ENCODE data around the gene MMP12. TPM values are rescaled to one million over a fixed set of nuclear protein-coding genes. Genes with fewer than 3 reads are reported as not detected.
A peak's percentile ranks its signal among the peaks of the same experiment; 100 is the strongest.

The MMP12 gene
- total RNA-seq, 1 experiment from 2014 or later = not detected

DNA sequence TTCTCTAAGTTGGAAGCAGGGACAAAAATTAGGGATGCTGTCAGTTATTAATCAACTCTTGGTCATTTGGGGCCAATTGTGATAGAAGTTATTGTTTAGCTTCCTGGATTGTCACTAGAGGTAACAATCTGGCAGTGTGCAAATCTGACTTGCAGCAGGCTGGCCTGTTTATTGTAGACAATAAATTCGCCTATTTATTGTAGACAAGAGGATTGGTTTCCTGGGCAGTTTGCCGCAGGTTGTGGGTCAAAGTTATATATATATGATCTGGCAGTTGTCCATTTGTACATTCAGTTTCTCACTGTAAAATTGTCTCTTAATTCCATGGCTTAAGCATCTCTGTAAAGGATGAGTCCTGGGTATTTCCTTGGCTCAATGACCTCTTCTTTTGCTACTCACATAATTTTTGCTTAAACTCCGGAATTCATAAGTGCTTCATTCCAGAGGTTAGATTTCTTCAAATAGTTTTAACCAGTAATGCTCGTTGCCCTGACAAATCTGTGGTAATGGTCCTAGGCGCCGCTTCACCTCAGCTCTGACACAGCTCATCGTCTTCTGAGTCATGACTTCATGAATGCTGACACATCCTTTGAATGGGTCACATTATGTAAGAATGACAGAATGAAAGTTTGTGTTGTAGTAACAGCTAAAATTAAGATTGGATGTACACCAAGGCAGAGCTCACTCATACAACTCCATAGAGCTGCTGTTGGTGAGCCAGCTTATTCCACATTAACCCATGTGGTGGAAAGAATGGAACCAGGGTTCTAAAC lies 23.6 kb downstream of the MMP12 start:
- peak; percentile 83 for DNase-seq (ENCODE audit: low read depth)

GRCh38 chr11:102849311-102849710 lies 25.5 kb downstream of the MMP12 start:
- DNase-seq (ENCODE audit: low read depth) = peak; percentile 54

GRCh38 chr11:102846292-102846691 lies 28.5 kb downstream of the MMP12 start:
- peak; percentile 11 for DNase-seq (ENCODE audit: low read depth)

- peak; percentile 15 for DNase-seq (ENCODE audit: low read depth)
Measured at GRCh38 chr11:102843489-102843888, 31.3 kb downstream of the MMP12 start, which contains the start of gene MMP3. Gene MMP3 (minus strand): TSS chr11:102843609. CDS start chr11:102843546, 63 bp downstream.

DNA sequence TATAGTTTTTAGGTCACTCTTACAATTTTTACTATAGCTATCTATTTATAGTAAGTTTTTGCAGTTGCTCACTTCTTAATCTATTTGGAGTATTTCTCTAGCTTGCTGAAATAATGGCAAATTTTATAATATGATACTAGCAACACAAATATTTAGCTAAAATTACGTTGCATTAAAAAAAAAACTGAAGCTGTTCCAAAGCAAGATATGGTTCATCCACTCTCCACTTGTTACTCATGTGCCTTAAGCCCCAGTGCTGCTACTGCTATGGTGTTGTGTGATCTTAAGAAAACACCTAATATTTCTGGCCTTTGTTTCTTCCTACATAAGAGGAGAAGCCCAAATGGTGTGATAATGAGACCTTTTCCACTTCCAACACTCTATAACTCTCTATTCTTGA lies 31.9 kb downstream of the MMP12 start:
- DNase-seq (ENCODE audit: low read depth) = no peak

DNA sequence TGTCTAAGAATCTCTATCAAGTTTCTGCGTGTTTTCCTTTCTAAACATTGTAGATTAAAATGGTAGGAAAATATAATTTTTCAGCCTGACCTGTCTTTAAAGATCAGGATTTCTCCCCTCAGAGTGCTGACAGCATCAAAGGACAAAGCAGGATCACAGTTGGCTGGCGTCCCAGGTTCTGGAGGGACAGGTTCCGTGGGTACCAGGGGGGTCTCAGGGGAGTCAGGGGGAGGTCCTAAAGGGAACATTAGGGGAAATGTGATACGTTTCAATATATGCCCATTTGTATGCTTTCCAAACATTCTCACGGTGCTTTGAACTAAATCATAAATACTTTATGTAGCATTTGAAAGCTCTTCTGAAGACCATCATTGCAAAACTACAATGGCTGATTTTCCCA lies 34.8 kb downstream of the MMP12 start:
- no peak for DNase-seq (ENCODE audit: low read depth)

- no peak for DNase-seq (ENCODE audit: low read depth)
Measured at GRCh38 chr11:102837646-102838045, 37.1 kb downstream of the MMP12 start.

GRCh38 chr11:102837156-102837555 lies 37.6 kb downstream of the MMP12 start:
- DNase-seq (ENCODE audit: low read depth) = no peak

- DNase-seq (ENCODE audit: low read depth) = peak; percentile 6
Measured at GRCh38 chr11:102836290-102836875, 38.4 kb downstream of the MMP12 start.

- DNase-seq (ENCODE audit: low read depth) = no peak
Measured at GRCh38 chr11:102833731-102834130, 41.1 kb downstream of the MMP12 start.

DNA sequence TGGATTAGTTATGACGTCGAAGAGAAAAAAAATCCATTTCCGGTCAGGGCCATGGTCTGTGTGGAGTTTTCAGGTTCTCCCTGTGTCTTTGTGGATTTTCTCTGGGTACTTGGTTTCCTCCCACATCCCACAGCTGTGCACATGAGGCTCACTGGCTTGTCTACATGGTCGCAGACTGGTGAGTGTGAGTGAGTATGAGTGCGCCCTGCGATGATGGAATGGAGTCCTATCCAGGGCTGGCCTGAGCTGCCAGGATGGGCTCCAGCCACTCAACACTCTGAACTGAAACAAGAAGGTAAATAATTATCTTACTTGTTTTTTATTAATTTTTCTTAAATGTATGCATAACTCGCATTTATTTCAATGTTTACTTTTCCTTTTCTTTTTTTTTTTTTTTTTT lies 42.2 kb downstream of the MMP12 start:
- no peak for DNase-seq (ENCODE audit: low read depth)

GRCh38 chr11:102831489-102832440 lies 43.0 kb downstream of the MMP12 start:
- peak; percentile 19 for DNase-seq (ENCODE audit: low read depth)

DNA sequence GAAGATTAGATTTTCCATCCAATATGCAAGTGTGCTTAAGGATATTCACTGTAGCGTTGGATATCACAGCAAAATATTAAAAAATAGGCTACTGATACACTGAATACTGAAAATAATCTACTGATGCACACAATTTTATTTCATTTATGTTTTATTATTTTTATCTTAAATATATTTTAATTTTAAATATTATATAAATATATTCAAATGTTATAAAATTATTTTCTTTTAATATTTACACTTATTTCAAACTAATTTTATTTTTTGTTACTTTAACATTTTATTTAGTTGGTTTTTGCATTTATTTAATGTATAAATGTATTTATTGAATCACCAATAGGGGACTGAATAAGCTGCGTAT lies 43.7 kb downstream of the MMP12 start:
- DNase-seq (ENCODE audit: low read depth) = no peak

DNA sequence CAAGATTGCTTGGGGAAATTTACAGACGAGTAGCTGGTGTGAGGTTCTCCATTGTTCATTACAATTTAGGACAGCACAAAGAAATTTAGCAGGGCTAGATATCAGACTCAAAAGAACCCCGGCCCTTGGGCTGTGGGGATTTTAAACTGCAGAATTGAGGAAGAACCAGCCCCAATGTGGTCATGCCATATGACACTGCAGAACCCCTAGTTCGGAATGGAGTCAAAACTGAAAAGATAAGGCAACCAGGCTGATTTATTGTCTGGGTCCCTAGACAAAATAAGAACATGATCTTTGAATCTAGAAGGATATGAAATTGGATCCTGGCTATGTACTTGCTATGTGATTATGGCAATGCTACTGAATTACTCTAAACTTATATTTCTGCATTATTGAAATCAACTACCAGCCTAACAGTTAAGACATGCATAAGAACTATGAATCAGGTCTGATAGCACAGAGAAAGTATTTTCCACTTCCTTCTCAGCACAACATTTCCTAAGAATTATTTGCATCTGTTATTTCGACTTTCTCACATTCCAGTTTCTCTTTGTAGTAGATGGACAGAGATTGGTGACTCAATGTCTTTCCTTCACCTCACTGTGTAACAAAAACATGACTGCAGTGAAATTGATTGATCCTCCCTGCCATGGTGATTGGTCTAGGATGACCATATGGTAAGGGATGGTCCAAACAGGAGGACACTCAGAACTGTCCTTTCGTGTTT lies 44.6 kb downstream of the MMP12 start:
- DNase-seq (ENCODE audit: low read depth) = no peak

- no peak for DNase-seq (ENCODE audit: low read depth)
Measured at GRCh38 chr11:102829316-102830000, 45.3 kb downstream of the MMP12 start.

GRCh38 chr11:102824556-102824955 lies 50.2 kb downstream of the MMP12 start:
- DNase-seq (ENCODE audit: low read depth) = peak; percentile 10

DNA sequence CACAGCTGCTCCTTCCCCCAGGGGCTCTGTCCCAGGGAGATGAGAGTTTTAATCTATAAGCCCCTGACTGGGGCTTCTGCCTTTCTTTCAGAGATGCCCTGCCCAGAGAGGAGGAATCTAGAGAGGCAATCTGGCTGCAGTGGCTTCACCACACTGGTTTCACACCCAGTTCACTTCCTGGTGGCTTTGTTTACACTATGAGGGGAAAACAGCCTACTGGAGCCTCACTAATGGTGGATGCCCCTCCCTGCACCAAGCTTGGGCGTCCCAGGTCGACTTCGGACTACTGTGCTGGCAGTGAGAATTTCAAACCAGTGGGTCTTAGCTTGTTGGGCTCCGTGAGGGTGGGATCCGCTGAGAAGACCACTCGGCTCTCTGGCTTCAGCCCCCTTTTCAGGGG lies 55.3 kb downstream of the MMP12 start:
- DNase-seq (ENCODE audit: low read depth) = no peak

DNA sequence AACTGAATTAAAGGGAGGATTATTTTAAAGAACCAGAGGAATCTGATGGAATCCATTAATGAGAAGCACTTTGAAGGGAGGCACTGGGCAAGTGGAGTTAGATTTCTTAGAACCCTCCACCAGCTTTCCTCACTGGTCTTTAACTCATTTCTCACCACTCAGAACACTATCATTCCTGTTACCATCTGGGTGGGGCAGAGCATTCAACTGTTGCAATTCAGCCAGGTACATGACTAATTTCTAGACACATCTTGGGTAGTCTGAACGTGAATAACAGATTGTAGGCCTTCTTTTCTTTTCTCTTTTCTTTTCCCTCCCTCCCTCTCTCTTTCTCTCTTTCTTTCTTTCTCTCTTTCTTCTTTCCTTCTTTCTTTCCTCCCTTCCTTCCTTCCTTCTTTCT lies 61.3 kb downstream of the MMP12 start:
- no peak for DNase-seq (ENCODE audit: low read depth)
